Cardiac fibroblast (primary cell): ENCODE measurements around the gene MED12L.

Experiments
- DNase-seq, 2 donors: peaks; one replicate each; pipeline versions ENCODE4 v3.0.0 to v3.0.0-alpha.2; 2010; ENCODE audit warnings: low read depth in 2 of 2
- H3K4me3 ChIP-seq, 2 donors: replicated peaks in 1 of 2; 1 replicate in 1 of 2; 2 replicates in 1 of 2; pipeline ENCODE4 v1.5.1; 2011; ENCODE audit warnings: low read depth in 2 of 2, low read length in 2 of 2, mild to moderate bottlenecking in 2 of 2, moderate library complexity in 1 of 2
- TF ChIP-seq, protein P1 (sequence below): IDR thresholded peaks from one replicate; pipeline ENCODE4 v1.5.1; 2011; ENCODE audit warnings: low read depth, mild to moderate bottlenecking, low read length, inconsistent platforms

Gene MED12L

DNA sequence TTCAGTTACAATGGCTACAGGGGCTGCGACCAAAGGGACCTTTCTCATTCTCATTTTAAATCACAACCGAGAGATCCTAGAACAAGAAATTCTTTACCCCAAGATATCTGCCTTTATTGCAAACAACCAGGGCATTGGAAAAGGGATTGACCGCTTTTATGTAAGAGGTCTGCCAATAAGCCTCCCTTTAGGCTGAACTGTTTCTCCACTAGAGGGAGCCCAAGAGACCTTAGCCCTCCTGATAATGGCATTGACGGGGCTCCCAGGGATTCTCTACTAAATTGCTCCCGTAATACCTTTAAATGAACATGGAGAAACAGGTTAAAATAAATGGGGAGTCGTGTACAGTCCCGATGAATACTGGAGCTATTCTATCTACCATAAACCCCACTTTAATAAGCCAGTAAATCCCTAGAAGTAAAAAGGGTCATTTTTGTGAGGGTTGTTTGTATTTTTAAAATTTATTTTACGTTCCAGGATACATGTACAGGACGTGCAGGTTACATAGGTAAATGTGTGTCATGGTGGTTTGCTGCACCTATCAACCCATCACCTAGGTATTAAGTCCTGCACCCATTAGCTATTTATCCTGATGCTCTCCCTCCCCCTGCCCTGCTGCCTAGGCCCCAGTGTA lies 382.9 kb downstream of the MED12L start:
- TF ChIP-seq, protein P1, sequence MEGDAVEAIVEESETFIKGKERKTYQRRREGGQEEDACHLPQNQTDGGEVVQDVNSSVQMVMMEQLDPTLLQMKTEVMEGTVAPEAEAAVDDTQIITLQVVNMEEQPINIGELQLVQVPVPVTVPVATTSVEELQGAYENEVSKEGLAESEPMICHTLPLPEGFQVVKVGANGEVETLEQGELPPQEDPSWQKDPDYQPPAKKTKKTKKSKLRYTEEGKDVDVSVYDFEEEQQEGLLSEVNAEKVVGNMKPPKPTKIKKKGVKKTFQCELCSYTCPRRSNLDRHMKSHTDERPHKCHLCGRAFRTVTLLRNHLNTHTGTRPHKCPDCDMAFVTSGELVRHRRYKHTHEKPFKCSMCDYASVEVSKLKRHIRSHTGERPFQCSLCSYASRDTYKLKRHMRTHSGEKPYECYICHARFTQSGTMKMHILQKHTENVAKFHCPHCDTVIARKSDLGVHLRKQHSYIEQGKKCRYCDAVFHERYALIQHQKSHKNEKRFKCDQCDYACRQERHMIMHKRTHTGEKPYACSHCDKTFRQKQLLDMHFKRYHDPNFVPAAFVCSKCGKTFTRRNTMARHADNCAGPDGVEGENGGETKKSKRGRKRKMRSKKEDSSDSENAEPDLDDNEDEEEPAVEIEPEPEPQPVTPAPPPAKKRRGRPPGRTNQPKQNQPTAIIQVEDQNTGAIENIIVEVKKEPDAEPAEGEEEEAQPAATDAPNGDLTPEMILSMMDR: peak; percentile 96
- peak; percentile 76 to 82 for DNase-seq
- no peak overlapping the region for H3K4me3 ChIP-seq

DNA sequence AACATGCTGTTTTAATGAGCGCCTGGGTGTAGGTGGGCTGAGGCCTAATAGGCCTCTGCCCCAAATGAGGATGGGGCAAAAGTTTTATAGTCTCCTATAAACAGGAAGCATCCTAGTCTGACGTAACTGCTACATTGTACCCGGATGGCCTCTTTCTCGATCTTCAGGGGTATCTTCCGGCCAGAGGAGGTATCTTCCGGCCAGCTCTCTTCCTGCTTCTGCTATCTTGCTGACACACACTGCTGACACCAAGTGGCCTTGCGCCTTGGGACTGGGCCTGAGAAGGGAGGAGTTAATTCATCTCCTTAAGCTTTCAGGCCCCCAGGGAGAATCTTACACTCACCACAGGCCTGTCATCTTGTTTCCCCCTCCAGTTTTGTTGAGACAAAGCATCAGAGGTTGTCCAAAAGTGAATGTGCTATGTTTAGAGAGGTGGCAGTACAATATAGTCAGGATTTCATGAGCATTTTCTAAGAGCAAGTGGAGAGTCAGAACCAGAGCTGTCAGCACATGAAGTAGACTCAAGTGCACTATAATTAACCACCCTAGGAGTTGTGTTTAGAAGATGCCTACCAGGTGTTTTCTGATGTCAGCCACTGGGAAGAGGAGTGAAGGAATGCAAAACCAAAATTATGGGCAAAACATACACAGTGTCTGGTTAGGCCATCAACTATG lies 391.0 kb downstream of the MED12L start:
- no peak overlapping the region for H3K4me3 ChIP-seq
- DNase-seq: no peak
- TF ChIP-seq, protein P1: no peak

DNA sequence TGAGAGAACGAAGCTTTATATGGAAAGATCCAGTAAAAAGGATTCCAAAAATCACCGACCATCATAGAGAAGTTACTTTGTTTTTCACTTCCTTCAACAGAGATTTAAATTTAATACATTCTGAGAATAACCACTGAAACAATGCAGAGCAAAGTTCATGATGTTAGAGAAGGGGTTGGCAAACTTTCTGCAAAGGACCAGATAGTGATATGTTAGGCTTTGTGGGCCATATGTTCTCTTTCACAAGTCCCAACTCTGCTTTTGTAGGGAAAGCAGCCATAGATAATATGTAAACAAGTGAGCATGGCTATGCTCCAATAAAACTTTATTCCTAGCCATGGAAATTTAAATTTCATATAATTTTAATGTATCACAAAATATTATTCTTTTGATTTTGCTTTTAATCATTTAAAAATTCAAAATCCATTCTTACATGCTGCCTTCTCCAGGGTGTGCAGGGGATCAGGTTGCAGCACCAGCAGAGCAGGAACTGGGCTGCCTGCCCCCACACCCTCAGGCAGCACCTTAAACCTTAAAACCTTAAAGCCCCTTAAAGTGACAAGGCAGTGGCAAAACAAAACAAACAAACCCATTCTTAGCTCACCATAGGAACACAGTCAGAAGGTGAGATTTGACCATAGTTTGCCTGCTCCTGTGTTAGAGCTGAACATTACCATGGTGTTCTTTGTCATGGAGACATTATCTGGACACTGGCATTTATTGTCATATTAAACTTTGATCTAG lies 392.3 kb downstream of the MED12L start:
- DNase-seq: peak in 1 of 2 donors; percentile 64
- TF ChIP-seq, protein P1: no peak
- H3K4me3 ChIP-seq: no peak overlapping the region

DNA sequence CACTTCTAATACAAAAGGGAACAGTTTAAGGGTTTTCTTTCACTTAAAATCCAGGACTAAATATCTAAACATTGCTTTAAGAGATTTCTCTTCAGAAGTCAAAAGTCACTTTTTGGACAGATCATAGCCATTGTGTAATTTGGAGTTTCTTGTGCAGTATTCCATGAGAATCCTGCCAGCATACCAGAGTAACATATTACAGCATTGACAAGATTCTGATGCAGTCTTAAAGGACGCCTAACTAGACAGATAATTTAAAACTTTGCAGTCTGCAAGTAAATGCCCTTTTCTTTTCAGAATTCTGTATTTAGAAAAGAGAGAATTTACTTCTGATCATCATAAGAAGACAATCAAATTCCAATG lies 392.9 kb downstream of the MED12L start:
- TF ChIP-seq, protein P1: no peak
- no peak overlapping the region for H3K4me3 ChIP-seq
- peak in 1 of 2 donors; percentile 62 for DNase-seq

DNA sequence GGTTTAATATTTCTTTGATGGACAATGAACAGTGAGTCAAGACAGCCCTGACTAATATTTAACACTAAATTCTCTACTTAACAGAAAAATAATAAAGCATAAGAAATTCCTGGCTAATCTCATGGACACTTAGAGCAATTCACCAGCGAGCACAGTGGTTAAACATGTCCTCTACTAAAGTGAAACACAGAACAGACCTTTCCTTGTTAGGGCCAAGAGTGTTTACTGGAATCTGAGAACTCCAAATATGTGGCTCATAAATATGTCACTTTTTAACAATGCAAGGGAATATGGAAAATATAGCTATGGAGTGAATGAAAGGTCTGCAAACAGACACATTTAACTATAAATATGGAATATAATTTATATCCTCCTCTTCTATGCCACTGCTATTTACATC lies 394.0 kb downstream of the MED12L start:
- H3K4me3 ChIP-seq: no peak overlapping the region
- DNase-seq: peak in 1 of 2 donors; percentile 7
- TF ChIP-seq, protein P1: no peak

DNA sequence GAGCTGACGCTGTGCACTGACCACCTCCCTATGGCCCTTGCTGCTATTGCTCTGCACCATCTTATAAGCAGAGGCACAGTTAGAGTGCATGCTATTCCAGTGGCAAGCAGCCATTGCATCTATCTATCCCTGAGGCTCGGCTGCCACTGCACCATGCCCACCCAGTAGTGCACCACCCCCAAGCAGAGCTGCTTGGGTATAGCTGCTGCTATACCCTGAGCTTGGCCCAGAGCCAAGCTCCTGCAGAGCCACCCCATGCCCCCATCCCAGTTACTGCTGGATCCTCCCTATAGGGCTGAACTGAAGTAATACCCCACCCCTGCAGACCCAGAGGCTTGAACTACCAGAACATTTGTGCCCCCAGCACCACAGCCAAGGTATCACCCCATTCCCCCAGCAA lies 395.0 kb downstream of the MED12L start:
- H3K4me3 ChIP-seq: no peak overlapping the region
- DNase-seq: no peak
- TF ChIP-seq, protein P1: no peak
